OCI-LY1 (cell line): ENCODE data around the gene HNRNPLL.

Experiments
- H2AFZ ChIP-seq: fragments of 200-600 bp; sonication (generic), shearing (Covaris generic); 2 replicates; pipeline ENCODE4 v1.6.0; 2014; ENCODE audit warnings: antibody characterized with exemption, mild to moderate bottlenecking, low read length
- H3F3A ChIP-seq: fragments of 200-600 bp; sonication (generic), shearing (Covaris generic); 2 replicates; pipeline ENCODE4 v1.6.0; 2014; ENCODE audit warnings: mild to moderate bottlenecking, antibody characterized with exemption, low read length, moderate library complexity; ENCODE audit not compliant: insufficient read depth
- H3K27ac ChIP-seq: fragments of 200-600 bp; sonication (generic); 2 replicates; pipeline ENCODE4 v1.5.1; 2014; ENCODE audit warnings: low read length, mixed run types, mild to moderate bottlenecking, low read depth; ENCODE audit not compliant: poor library complexity, severe bottlenecking
- H3K27me3 ChIP-seq: fragments of 200-600 bp; sonication (generic); 2 replicates; pipeline ENCODE4 v1.6.0; 2014; ENCODE audit warnings: antibody characterized with exemption, mild to moderate bottlenecking, low read length, moderate library complexity; ENCODE audit not compliant: insufficient read depth
- H3K36me3 ChIP-seq: fragments of 200-600 bp; sonication (generic); 2 replicates; pipeline ENCODE4 v1.6.1; 2014; ENCODE audit warnings: mild to moderate bottlenecking, antibody characterized with exemption, low read length, moderate library complexity, mixed read lengths; ENCODE audit not compliant: insufficient read depth
- H3K4me1 ChIP-seq: fragments of 200-600 bp; sonication (generic); 2 replicates; pipeline ENCODE4 v1.5.1; 2014; ENCODE audit warnings: mild to moderate bottlenecking, low read length, moderate library complexity; ENCODE audit not compliant: insufficient read depth, severe bottlenecking
- H3K4me2 ChIP-seq: fragments of 200-600 bp; sonication (generic), shearing (Covaris generic); 2 replicates; pipeline ENCODE4 v1.6.1; 2014; ENCODE audit warnings: low read length
- H3K4me3 ChIP-seq: fragments of 200-600 bp; sonication (generic); 2 replicates; pipeline ENCODE4 v1.5.1; 2014; ENCODE audit warnings: low read length, low read depth, mild to moderate bottlenecking, mixed read lengths; ENCODE audit not compliant: poor library complexity, severe bottlenecking
- H3K79me2 ChIP-seq: fragments of 200-600 bp; shearing (Covaris generic); 2 replicates; pipeline ENCODE4 v1.6.1; 2016; ENCODE audit warnings: mixed run types, low read length, mixed read lengths; ENCODE audit not compliant: insufficient read depth
- H3K9ac ChIP-seq: fragments of 200-600 bp; sonication (generic), shearing (Covaris generic); 2 replicates; pipeline ENCODE4 v1.6.1; 2014; ENCODE audit warnings: mild to moderate bottlenecking, low read length, mixed read lengths
- H3K9me2 ChIP-seq: fragments of 200-600 bp; sonication (generic), shearing (Covaris generic); 2 replicates; pipeline ENCODE4 v1.6.1; 2014; ENCODE audit warnings: low read depth, mild to moderate bottlenecking, low read length, mixed read lengths
- H3K9me3 ChIP-seq: fragments of 200-600 bp; shearing (Covaris generic); 2 replicates; pipeline ENCODE4 v1.6.1; 2014; ENCODE audit warnings: low read length, mixed read lengths
- H4K20me1 ChIP-seq: fragments of 200-600 bp; sonication (generic), shearing (Covaris generic); 2 replicates; pipeline ENCODE4 v1.6.0; 2016; ENCODE audit warnings: mild to moderate bottlenecking, low read length; ENCODE audit not compliant: insufficient read depth
- CTCF ChIP-seq: fragments of 200-600 bp; sonication (generic), shearing (Covaris generic); IDR thresholded peaks from 2 replicates; pipeline ENCODE4 v1.5.1; 2017; ENCODE audit warnings: mild to moderate bottlenecking, antibody characterized with exemption, low read length, moderate library complexity, mixed read lengths
- EZH2 ChIP-seq: fragments of 200-600 bp; sonication (generic), shearing (Covaris generic); IDR thresholded peaks from 2 replicates; pipeline ENCODE4 v1.8.0; 2017; ENCODE audit warnings: borderline replicate concordance, mixed run types, mild to moderate bottlenecking, antibody characterized with exemption, low read length, moderate library complexity, mixed read lengths

The HNRNPLL gene

GRCh38 chr2:38620282-38620977 is 17.7 kb upstream of the HNRNPLL start:
- Histone ChIP-seq H3K4me1 (peaks cover 10% of the 10 kb centered on the region), H2AFZ (no peak overlapping the region), H3K9me3 (no peaks in the 10 kb centered on the region), H3K4me3 (no peak overlapping the region), H3K27me3 (0 out of 2 replicates have a peak, but pooled peaks cover 4% of the 10 kb centered on the region), H3K9ac (no peak overlapping the region), H3K9me2 (no peaks in the 10 kb centered on the region), H3K4me2 (no peak overlapping the region), H3K79me2 (no peaks in the 10 kb centered on the region), H3F3A (no peaks in the 10 kb centered on the region), H3K36me3 (no peaks in the 10 kb centered on the region), H3K27ac (no peak overlapping the region), H4K20me1 (no peaks in the 10 kb centered on the region)
- TF ChIP-seq EZH2 (no peak), CTCF (no peak)

DNA sequence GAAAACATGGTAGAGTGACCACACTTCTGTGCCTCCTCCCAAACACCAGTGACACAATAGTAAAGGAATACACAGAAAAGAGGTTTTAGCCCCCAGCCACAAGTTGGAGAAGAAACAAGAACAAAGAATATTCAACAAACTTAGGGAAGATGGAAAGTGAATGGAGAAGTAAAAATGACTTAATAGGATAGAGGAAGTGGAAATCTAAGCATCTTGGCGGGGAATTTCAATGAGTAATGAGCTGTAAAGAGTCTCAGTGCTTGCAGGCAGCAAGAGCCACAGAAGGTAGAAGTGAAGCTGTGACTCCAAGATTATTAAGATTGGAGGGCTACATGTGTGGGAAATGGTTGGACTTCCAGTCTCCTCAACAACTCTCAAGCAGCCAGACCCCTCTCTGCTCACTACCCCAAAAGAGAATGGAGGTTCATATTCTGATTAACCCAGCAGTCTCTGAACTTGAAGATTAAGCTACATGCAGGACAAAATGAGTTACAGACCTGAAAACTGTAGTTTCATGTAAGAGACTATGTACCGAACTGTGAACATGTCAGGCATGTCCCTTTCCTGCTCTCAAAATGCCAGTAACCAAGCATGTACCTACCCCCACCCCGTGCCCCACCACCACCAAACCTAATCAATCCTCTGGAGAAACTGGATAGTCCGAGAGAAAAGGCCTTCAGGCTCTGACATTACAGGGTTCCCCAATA is 16.9 kb upstream of the HNRNPLL start:
- Histone ChIP-seq H2AFZ (no peak overlapping the region), H4K20me1 (no peaks in the 10 kb centered on the region), H3K9me2 (no peaks in the 10 kb centered on the region), H3K9ac (no peak overlapping the region), H3K79me2 (no peaks in the 10 kb centered on the region), H3K36me3 (no peaks in the 10 kb centered on the region), H3K27ac (no peak overlapping the region), H3K9me3 (no peaks in the 10 kb centered on the region), H3K27me3 (0 out of 2 replicates have a peak, but pooled peaks cover 4% of the 10 kb centered on the region), H3F3A (no peaks in the 10 kb centered on the region), H3K4me3 (no peak overlapping the region), H3K4me1 (peaks cover 10% of the 10 kb centered on the region), H3K4me2 (no peak overlapping the region)
- TF ChIP-seq CTCF (no peak), EZH2 (no peak)

DNA sequence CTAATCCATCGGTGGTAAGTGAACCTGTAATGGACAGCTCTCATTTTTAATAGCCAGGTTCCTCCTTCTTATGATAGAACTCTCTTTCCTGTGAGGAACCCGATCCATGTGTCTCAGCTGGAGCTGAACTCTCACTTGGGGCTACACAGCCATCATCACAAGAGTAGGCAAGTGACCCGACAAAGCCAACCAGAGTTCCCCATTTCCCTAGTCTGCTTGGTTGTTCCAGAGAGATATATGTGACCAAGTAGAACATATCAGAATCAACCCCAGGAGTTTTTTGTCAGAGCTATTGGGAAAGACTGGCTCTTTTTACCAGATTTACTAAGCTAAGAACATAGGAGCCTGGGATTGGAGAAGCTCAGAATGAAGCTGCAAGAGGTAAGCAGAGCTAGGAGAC is 14.6 kb upstream of the HNRNPLL start:
- H3K4me1 ChIP-seq, result peaks cover 4% of the 10 kb centered on the region
- 0 out of 2 replicates have a peak, but pooled peaks cover 4% of the 10 kb centered on the region for H3K27me3 ChIP-seq
- H3K9ac ChIP-seq, result no peak overlapping the region
- no peaks in the 10 kb centered on the region for H3K9me2 ChIP-seq
- no peak overlapping the region for H2AFZ ChIP-seq
- no peaks in the 10 kb centered on the region for H3K79me2 ChIP-seq
- H3K36me3 ChIP-seq, result no peaks in the 10 kb centered on the region
- no peaks in the 10 kb centered on the region for H3K9me3 ChIP-seq
- no peaks in the 10 kb centered on the region for H4K20me1 ChIP-seq
- no peak for TF ChIP-seq CTCF
- TF ChIP-seq EZH2, result no peak
- H3K27ac ChIP-seq, result no peak overlapping the region
- no peak overlapping the region for H3K4me2 ChIP-seq
- no peak overlapping the region for H3K4me3 ChIP-seq
- H3F3A ChIP-seq, result no peaks in the 10 kb centered on the region
